HG03103 (cell line): Measurements from ENCODE around the gene TACR1.
"Not testable (repeated sequence)": the region's sequence is repeated elsewhere in the genome, so short reads cannot be mapped to it uniquely, and the experiment has no call there.

Source experiments
- ATAC-seq: cut with Tn5 transposase; IDR thresholded peaks from one replicate; pipeline ENCODE4 v1.9.1; 2021; ENCODE audit warnings: low read depth; ENCODE audit not compliant: unreplicated experiment

Gene TACR1, protein sequence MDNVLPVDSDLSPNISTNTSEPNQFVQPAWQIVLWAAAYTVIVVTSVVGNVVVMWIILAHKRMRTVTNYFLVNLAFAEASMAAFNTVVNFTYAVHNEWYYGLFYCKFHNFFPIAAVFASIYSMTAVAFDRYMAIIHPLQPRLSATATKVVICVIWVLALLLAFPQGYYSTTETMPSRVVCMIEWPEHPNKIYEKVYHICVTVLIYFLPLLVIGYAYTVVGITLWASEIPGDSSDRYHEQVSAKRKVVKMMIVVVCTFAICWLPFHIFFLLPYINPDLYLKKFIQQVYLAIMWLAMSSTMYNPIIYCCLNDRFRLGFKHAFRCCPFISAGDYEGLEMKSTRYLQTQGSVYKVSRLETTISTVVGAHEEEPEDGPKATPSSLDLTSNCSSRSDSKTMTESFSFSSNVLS

GRCh38 chr2:75199428-75200011 is at the start of gene TACR1:
TACR1 (minus strand) TSS chr2:75199520; CDS start chr2:75198934, 586 bp downstream.
- ATAC-seq = no peak

- not testable (repeated sequence) for ATAC-seq
Measured at GRCh38 chr2:75248581-75248980, 49.3 kb upstream of the TACR1 start.

DNA sequence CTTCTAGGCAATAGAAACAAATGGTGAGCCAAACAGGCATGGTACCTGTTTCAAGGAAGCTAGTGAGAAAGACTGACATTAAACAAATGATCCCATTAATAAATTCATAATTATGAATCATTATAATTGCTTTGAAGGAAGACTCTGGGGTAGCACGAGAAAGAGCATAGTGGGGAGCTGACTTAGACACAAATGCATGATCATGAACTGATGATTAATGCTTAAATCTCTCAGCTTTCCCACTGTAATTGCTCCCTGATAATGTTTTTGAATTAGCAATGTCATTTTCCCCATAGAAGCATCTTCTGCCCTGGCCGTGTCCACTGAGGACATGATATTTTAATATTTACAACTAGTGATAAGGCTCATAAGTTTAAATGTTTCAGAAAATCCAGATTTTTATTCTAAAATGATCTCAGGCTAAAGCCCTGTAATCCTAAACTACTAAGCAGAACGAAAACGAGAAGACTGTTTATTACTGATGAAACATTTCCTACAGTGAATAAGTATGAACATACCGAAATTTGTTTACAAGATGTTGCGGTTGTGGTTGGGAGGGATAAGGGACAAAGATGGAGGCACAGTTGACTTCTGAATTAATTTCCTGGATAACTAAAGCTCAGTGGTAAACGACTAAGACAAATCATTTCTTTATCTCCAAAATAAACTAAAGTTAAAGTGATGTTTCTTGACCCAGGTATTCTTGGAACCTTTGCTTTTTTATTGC is 47.3 kb upstream of the TACR1 start:
- no peak for ATAC-seq

DNA sequence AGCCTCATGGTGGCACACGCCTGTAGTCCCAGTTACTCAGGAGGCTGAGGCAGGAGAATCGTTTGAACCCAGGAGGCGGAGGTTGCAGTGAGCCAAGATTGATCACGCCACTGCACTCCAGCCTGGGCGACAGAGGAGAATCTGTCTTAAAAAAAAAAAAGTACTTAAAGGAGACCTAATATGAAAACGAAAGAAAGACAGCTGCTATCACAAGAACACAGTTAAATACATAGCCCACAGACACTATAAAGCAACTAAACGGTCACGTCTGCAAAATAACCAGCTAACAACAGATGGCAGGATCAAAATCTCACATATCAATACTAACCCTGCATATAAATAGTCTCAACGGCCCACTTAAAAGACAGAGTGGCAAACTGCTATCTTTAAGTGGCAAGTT is 43.9 kb upstream of the TACR1 start:
- no peak for ATAC-seq

GRCh38 chr2:75241696-75242095 is 42.4 kb upstream of the TACR1 start:
- no peak for ATAC-seq

DNA sequence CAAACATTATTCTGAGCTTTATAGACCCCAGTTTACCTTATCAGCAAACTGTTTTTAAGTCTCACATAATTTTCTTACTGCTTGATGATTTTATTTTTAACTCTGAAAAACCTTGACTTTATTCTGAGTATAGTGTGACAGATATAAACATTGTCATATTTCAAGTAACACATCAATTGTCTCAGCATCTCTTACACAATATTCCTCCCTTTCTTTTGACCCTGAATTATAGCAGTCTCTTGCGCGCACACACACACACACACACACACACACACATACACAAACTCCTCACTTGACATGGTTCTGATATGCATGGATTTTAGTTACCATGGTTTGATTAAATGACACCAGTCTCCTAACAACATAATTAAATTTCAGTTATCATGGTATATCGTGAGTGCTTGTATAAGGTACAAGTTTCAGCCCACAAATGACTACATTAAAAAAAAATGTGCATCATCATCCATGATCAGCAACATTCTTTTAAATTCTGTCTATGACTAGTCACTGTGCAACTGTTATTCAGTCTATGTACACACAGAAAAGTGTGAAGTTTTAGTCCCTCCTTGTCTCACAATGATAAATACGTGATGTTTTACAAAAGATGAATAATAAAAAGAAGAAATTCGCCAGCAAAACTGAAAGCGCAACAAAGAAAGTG is 39.5 kb upstream of the TACR1 start:
- no peak for ATAC-seq

GRCh38 chr2:75237296-75237695 is 38.0 kb upstream of the TACR1 start:
- no peak for ATAC-seq

DNA sequence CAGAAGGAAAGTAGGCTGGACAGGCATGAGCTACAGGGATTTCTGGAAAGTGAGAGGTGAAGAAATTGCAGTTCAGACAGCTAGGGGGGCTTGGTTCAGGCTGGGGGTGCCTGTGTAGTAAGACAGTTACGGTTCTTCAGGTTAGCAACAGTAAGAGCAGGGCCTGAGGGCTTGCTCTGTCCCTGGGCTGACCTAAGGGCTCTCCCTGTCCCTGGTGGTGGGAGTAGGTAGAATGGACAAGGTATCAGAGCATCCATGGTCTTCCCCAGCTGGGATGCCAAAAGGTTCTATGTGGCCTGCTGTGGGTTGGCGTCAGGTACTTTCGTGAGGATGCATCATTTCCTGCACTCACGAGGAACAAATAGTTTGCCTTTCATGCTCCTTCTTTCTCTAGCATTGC is 34.6 kb upstream of the TACR1 start:
- no peak for ATAC-seq

GRCh38 chr2:75226617-75227016 is 27.3 kb upstream of the TACR1 start:
- ATAC-seq = no peak

GRCh38 chr2:75226099-75226498 is 26.8 kb upstream of the TACR1 start:
- ATAC-seq = no peak

- ATAC-seq = no peak
Measured at GRCh38 chr2:75224636-75225094, 25.3 kb upstream of the TACR1 start.

DNA sequence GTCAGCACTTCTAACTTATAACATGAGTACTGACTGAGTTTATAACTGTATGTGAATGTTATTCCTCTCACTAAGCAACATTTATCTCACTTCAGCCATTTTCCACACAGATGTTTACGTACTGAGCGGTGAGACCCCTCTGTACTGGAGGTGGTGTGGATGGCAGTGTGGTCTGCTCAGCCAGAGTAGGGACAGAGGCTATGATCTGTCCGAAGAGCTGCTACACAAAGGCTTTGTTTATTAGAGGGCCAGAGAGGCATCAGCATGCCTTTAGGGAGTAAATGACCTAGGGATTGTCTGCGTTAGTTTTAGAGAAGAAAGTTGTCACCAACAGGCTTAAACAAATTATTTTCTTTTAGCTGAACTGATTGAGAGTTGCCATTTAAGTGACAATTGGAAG is 23.2 kb upstream of the TACR1 start:
- ATAC-seq = no peak

- no peak for ATAC-seq
Measured at GRCh38 chr2:75221862-75222261, 22.5 kb upstream of the TACR1 start.

DNA sequence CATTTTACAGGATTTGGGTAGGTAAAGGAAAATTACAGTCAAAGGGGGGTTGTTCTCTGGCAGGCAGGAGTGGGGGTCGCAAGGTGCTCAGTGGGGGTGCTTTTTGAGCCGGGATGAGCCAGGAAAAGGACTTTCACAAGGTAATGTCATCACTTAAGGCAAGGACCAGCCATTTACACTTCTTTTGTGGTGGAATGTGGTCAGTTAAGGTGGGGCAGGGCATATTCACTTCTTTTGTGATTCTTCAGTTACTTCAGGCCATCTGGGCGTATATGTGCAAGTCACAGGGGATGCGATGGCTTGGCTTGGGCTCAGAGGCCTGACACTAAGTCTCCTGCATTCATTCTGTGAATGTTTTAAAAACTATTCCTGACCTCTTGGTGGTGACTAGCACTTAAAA is 19.9 kb upstream of the TACR1 start:
- not testable (repeated sequence) for ATAC-seq

GRCh38 chr2:75211266-75211770 is 12.0 kb upstream of the TACR1 start:
- no peak for ATAC-seq

- ATAC-seq = no peak
Measured at GRCh38 chr2:75210409-75210808, 11.1 kb upstream of the TACR1 start.

DNA sequence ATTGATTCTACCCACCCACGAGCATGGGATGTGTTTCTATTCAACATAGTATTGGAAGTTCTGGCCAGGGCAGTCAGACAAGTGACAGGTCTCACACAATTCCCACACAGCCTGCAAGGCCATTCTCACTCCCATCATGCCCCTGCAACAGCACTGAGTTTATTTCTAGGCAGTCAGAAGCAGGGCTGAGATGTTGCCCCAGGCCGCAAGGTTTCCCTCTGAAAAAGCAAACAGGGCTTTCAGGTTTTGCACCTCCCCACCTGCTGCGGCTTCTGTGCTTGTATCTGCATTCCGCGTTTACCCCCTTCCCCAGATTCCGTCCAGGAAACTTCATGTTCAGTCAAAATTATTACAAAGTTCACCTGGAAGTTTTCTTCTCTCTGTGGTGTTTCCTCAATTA is 9.4 kb upstream of the TACR1 start:
- ATAC-seq = no peak

DNA sequence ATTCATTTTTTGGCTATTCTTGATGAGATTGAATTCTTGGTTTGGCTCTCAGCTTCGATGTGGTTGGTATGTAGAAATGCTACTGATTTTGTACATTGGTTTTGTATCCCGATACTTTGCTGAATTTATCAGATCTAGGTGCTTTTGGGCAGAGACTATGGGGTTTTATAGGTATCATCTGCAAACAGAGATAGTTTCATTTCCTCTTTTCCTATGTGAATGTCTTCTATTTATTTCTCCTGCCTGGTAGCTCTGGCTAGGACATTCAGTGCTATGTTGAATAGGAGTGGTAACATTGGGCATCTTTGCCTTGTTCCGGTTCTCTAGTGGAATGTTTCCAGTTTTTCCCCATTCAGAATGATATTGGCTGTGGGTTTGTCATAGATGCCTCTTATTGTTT is 5.5 kb upstream of the TACR1 start:
- ATAC-seq = no peak

GRCh38 chr2:75202359-75202758 is 3.0 kb upstream of the TACR1 start:
- no peak for ATAC-seq

DNA sequence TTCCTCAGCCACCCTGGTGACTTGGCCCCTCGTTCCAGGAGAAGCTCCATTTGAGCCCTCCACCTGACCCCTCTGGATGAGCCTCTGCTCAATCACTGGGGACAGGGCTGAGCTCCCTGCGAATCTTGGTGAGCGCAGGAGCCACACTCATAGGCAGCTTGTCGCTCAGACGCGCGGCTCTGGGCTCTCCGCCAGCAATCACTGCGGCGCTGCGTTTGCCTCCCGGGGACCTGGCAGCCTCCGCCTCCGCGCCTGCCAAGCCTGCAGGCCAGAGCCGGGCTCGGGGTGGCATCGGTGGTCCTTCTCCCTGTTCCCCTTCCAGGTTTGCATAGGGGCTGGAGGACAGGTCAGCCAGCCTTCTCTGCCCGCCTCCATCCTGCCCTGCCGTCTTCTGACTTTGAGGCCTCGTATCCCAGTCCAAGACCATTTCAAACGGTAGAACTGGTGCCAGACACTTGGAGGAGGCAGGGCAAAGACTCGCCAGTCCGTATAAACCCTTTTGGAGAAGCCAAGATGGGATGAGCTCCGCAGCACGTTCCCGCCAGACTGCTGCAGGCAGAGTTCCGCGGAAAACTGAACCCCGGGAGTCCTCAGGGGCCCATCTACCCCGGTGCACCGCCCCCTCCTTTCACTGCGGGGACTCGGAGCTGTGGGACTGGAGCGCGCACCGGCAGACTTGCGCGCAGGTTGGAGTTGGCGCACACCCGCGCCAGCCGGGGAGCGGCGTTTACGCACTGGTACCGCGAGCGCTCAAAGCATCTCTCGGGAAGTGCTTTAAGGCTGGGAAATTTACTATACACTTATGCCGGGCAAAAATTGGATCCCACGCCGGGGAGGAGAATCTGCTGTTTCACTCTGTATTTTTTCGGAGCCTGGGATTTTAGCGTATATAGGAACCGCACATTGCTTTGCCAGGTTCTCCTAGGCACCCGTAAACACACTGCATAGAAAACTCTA is 1.1 kb upstream of the TACR1 start:
- ATAC-seq = no peak
